GM21529 (cell line): Measurements from ENCODE around the gene TMEM86B.

ENCODE experiments used
- ATAC-seq: cut with Tn5 transposase; IDR thresholded peaks from one replicate; pipeline ENCODE4 v1.9.1; 2021; ENCODE audit not compliant: unreplicated experiment

The TMEM86B gene, protein sequence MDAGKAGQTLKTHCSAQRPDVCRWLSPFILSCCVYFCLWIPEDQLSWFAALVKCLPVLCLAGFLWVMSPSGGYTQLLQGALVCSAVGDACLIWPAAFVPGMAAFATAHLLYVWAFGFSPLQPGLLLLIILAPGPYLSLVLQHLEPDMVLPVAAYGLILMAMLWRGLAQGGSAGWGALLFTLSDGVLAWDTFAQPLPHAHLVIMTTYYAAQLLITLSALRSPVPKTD

GRCh38 chr19:55228403-55229031 is at the start of gene TMEM86B:
TMEM86B (minus strand) TSS chr19:55228763; CDS start chr19:55228741, 22 bp downstream.
- ATAC-seq, result no peak

- no peak for ATAC-seq
These were observed 48.9 kb upstream of the TMEM86B start for GRCh38 chr19:55277494-55277893.

DNA sequence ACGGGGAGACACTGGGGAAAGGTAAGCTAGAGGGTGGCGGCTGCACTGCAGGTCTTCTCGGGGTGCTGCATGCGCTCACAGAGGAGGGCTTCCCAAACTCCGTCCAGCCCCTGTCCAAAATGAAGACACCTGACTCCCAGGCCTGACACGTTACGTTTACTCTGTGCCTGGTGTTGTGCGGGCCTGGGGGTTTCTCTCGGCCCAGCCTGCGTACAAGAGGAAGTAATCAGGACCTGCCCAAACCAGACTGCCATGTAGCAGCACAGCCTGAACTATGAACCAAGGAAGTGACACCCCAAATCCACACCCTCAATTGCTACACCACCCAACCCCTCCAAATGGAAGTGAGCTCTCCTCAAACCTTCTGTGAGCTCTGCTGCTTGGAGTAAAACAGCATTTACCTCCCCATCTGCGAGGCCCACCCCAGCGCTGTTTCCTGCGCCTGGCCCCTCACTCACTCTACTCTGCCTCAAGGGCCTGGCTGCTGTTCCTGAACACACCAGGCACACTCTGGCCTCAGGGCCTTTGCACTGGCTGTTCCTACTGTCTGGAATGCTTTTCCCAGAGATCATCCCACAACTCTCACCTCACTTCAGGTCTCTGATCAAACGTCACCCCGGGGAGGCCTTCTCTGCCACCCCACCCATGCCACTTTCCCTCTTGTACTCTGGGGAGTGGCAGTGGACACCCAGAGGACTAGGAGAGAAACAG is 48.3 kb upstream of the TMEM86B start:
- no peak for ATAC-seq

DNA sequence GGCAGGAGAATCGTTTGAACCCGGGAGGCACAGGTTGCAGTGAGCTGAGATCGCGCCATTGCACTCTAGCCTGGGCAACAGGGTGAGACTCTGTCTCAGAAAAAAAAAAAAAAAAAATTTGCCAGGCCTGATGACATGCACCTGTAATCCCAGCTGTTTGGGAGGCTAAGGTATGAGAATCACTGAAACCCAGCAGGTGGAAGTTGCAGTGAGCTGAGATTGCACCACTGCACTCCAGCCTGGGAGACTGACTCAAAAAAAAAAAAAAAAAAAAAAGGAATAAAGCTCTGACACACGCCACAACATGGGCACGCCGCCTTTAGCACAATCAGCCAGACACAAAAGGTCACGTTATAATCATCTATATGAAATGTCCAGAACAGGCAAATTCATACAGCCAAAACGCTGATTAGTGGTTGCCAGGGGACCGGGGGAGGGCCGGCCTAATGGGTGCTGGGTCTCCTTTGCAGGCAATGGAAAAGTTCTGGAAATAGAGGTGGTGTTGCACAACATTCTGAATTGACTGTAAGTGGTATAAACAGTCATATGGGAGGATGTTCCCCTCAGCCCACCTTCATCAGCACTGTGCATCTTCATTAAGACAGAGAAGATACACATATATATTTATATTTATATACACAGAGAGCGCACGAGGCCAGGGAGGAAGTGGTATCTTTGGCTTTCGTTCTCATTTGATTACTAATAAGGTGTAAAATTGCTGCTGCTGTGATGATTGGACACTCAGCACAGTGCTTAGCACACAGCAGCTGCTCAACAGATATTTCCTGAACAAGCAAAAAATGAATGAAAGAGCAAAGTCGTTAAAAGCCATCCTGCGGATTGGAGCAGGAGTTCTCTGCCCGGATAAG is 47.5 kb upstream of the TMEM86B start:
- peak; percentile 51 for ATAC-seq

DNA sequence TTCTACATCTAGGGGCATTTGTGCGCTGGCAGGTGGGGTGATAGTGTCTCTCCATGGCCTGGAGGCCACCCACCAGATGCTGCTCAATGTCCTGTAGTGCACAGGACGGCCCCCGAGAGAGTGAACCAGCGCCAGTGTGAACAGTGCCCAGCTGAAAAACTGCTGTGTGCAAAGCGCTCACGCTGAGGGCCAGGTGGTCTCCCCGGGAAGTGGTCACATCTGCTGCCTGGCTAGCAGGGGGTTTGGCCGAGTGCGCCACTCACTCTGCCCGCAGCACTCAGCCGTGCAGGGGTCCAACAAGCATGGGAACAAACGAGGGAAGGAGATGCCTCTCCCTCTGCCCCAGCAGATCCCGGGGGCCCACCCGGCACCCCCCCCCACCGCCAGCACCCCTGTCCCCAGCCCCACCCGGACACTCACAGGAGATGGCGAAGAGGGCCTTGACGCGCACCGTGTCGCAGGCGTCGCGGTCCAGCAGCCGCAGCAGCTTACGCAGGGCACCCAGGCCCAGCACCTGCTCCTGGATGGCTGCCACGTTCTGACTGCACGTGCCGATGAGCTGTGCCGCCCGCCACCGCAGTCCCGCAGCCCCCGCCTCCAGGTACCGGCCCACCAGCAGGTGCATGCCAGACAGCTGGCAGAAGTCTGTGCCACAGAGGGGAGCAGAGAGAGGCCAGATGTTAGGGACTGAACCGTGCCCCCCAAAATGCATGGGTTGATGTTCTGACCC is 45.6 kb upstream of the TMEM86B start:
- ATAC-seq, result no peak

DNA sequence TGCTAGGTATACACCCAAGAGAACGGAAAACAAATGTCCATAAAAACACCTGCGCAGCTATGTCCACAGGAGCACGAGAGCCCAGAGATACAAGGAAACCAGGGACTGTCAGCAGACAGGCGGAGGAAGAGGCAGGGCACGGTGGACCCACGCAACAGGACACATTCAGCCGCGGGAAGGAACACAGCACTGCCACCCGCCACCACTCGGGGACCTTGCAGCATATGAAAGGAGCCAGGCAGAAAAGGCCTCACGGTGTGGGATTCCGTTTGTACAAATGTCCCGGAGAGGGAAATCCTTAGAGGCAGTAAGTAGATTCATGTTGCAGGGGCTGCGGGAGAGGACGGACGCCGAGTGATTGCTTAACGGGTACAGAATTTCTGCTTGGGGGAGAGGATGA is 43.6 kb upstream of the TMEM86B start:
- no peak for ATAC-seq

- ATAC-seq, result no peak
These were observed 41.8 kb upstream of the TMEM86B start for GRCh38 chr19:55270172-55270942.

DNA sequence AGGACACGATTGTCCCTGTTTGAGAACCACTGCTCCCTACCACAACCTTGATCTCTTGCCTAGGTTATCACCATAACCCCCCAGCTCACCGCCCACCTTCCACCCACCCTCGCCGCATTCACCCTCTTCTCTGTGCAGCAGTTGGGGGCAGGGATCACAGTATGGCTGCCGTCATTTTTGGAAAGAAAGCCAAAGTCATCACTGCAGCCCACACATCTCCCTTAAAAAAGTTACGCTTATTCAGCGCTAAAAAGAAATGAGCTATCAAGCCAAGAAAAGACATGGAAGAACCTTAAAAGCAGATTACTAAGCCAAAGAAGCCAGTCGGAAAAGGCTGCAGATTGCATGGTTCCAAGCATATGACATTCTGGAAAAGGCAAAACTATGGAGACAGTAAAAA is 40.7 kb upstream of the TMEM86B start:
- no peak for ATAC-seq

- no peak for ATAC-seq
These were observed 38.3 kb upstream of the TMEM86B start for GRCh38 chr19:55266840-55267239.

GRCh38 chr19:55266404-55266803 is 37.8 kb upstream of the TMEM86B start:
- no peak for ATAC-seq

DNA sequence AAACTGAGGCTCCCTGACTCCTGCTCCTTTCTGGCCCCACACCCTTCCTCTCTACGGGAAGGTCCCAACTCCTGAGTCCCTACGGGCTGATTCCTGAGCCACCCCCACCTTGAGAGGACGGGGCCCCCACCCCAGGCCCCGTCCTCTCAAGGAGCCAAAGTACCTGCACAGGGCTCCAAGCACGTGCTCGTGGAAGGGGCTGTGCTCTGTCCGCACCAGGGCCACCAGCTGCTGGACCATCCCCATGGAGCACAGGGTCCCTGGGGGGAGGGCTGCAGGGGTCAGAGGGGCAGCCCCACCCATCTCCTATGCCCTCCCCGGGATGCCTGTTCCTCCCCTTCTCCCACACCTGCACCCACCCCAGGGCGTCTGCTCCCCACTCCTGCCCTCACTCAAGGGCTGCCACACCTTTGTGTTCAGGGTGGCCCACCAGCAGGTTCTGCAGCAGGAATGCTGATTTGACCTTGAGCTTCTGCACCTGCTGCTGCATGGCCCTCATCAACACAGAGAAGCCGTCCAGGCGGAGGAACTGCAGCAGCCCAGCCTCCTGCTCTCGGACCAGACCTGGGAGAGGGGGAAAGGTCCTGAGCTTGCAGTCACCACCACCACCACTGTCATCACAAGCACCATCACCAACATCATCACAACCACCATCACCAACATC is 37.3 kb upstream of the TMEM86B start:
- ATAC-seq, result no peak

DNA sequence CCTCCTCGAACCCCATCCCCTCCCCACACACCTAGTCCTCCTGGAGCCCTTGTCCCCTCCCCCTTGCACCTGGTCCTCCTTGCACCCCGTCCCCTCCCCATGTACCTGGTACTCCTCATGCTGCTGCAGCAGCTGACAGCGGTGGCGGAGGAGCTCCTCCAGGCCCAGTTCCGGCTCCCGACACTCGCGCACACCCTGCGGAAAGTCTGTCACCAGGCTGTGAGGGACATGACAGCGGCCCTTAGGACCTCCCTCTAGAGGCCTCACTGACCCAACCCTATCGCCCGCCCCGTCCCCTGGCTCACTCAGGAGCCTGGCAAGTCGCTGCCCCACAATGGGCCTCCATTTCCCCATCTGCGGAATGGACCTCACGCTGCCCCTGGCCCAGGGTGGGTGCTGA is 36.6 kb upstream of the TMEM86B start:
- no peak for ATAC-seq

GRCh38 chr19:55264531-55264930 is 36.0 kb upstream of the TMEM86B start:
- ATAC-seq, result no peak

DNA sequence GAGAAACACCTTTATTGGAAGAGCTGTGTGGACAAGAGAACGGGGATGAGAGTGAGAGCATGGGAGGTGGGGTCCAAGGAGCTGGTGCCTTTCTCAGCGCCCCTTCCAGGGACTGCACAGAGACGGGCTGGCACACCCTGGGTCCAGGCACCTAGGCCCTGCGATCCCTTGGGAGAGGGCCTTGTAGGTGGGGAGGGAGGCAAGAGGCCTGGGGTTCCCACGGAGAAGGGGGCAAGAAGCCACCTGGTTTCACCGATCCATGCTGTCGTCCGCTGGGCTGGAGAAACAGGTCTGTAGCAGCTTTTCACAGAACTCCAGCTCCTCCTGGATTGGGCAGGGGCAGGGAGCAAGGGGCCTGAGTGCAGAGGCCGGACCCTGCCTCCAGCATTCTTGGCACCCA is 33.8 kb upstream of the TMEM86B start:
- no peak for ATAC-seq

DNA sequence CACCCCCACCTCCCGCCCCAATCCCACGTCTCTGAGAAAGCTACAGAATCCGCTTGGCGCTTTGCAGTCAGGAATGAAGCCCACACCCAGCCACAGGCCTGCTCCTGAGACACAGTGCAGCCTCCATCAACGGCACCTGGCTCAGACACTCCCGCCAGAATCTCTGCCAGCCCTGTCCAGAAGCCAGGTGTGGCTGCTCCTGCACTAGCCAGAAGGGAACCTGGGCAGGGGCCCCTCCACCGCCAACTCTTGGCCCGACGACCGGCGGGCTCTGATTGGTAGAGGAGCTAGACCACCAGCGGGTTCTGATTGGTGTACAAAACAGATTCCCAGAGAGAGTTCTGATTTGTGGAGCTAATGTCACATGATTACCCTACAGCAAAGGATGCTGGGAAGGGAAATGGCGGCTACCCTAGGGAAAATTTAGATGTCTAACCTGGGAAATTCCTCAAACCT is 33.1 kb upstream of the TMEM86B start:
- ATAC-seq, result no peak

- ATAC-seq, result no peak
These were observed 31.1 kb upstream of the TMEM86B start for GRCh38 chr19:55259540-55260210.

- ATAC-seq, result peak; percentile 68
These were observed 30.4 kb upstream of the TMEM86B start, which contains the start of gene PPP6R1 for GRCh38 chr19:55258828-55259539. PPP6R1 (minus strand) TSS chr19:55259017; CDS start chr19:55247103, 11,914 bp downstream.

DNA sequence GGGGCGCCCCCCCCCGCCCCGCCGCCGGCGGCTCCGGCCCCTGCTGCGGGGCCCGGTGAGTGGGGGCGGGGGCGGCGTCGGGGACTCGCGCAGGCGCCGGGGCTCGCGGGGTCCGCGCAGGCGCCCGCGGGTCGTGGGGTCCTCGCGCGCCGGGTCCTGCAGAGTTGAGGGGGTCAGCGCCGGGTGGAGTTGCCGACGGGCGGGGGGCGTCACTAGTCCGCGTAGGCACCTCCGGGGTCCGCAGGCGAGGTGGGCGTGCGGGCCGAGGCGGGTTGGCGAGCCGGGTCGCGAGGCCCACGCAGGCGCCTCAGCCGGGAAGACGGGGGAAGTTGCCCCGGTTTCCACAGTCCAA is 29.9 kb upstream of the TMEM86B start:
- peak; percentile 7 for ATAC-seq
